K562 (cell line): ENCODE data around the gene FLAD1. TPM values are rescaled to one million over a fixed set of nuclear protein-coding genes. Genes with fewer than 3 reads are reported as not detected.
A peak's percentile ranks its signal among the peaks of the same experiment; 100 is the strongest.

ENCODE experiments used
- HNRNPUL1 ChIP-seq: fragments of 200-400 bp; formaldehyde crosslinking; IDR thresholded peaks from 2 replicates; pipeline ENCODE4 v1.6.1; 2017; ENCODE audit warnings: low read length
- JUN ChIP-seq, 2 experiments: sonication (generic) in 1 of 2; formaldehyde crosslinking in 1 of 2; IDR thresholded peaks; 2 replicates each; pipeline versions ENCODE4 v1.6.1 to v1.8.0; 2012 to 2022; ENCODE audit warnings: borderline replicate concordance in 2 of 2, mild to moderate bottlenecking in 2 of 2, improper control_type of control experiment in 1 of 2, low read depth in 1 of 2, low read length in 1 of 2, missing genetic modification reagents in 1 of 2
- LEF1 ChIP-seq: fragments of 450-650 bp; IDR thresholded peaks from 2 replicates; pipeline ENCODE4 v1.6.1; 2016; ENCODE audit warnings: mild to moderate bottlenecking
- MBD2 ChIP-seq: sonication (generic); IDR thresholded peaks from 2 replicates; pipeline ENCODE4 v1.6.1; 2016; ENCODE audit warnings: low read depth, borderline replicate concordance
- PCBP1 ChIP-seq: fragments of 200-400 bp; formaldehyde crosslinking; IDR thresholded peaks from 2 replicates; pipeline ENCODE4 v1.6.1; 2018; ENCODE audit warnings: mild to moderate bottlenecking, low read depth, low read length; ENCODE audit not compliant: poor library complexity, severe bottlenecking
- RUNX1 ChIP-seq: sonication (generic); IDR thresholded peaks from 2 replicates; pipeline ENCODE4 v1.6.1; 2016; ENCODE audit warnings: antibody characterized with exemption, low read depth
- STAT5B ChIP-seq: fragments of 250-450 bp; sonication (Bioruptor Pico); IDR thresholded peaks from 2 replicates; pipeline ENCODE4 v1.8.0; 2021; ENCODE audit warnings: mild to moderate bottlenecking, inconsistent platforms
- TEAD4 ChIP-seq, 2 experiments: sonication (generic) in 1 of 2; formaldehyde crosslinking in 1 of 2; IDR thresholded peaks; 2 replicates each; pipeline versions ENCODE4 v1.6.1 to v1.8.0; 2012 to 2022; ENCODE audit warnings: borderline replicate concordance in 1 of 2, inconsistent platforms in 1 of 2, low read length in 1 of 2, mild to moderate bottlenecking in 1 of 2, missing genetic modification reagents in 1 of 2
- ZNF174 ChIP-seq: fragments of 250-450 bp; sonication (Bioruptor Pico); IDR thresholded peaks from 2 replicates; pipeline ENCODE4 v1.4.0; 2020; ENCODE audit warnings: mild to moderate bottlenecking
- ZNF212 ChIP-seq: fragments of 450-650 bp; formaldehyde crosslinking; IDR thresholded peaks from 2 replicates; pipeline ENCODE4 v1.4.0; 2020; ENCODE audit warnings: mild to moderate bottlenecking
- ZNF3 ChIP-seq: fragments of 250-450 bp; sonication (Bioruptor Pico); IDR thresholded peaks from 2 replicates; pipeline ENCODE4 v1.5.0; 2021; ENCODE audit warnings: mild to moderate bottlenecking, moderate library complexity
- ZNF561 ChIP-seq: fragments of 450-650 bp; formaldehyde crosslinking; conservative IDR thresholded peaks from 2 replicates; pipeline ENCODE4 v1.4.0; 2020; ENCODE audit warnings: mild to moderate bottlenecking, moderate library complexity
- ZNF77 ChIP-seq: fragments of 250-450 bp; sonication (Bioruptor Pico); IDR thresholded peaks from 2 replicates; pipeline ENCODE4 v1.5.0; 2020
- polyA plus RNA-seq, 8 experiments: library from polyadenylated mRNA; depleted of rRNA in 4 of 8; stranded (reverse) in 5 of 8; unstranded in 3 of 8; fragments of >200 nt; fragmentation: Nextera tagmentation in 2 of 8; fragmentation: Illumina TruSeq in 1 of 8; extraction: Ambion mirVana in 2 of 8; extraction: Trizol in 1 of 8; gene quantifications; 2 replicates each; pipeline versions ENCODE4 v1.2.1 to v1.2.3, GENCODE V29; 2011 to 2014; ENCODE audit warnings: inconsistent platforms in 1 of 8, missing spikeins in 1 of 8
- total RNA-seq, 7 experiments: library from RNA; depleted of rRNA in 6 of 7; stranded (reverse); fragments of >200 nt in 6 of 7; fragmentation: Illumina TruSeq in 2 of 7; extraction: Trizol in 2 of 7; gene quantifications; 2 replicates each; pipeline versions ENCODE4 v1.2.1 to v1.2.3, GENCODE V29; 2011 to 2021; ENCODE audit warnings: low replicate concordance in 1 of 7
- TF ChIP-seq, protein P1 (sequence below): fragments of 450-650 bp; IDR thresholded peaks from 2 replicates; pipeline ENCODE4 v1.7.1; 2018; ENCODE audit warnings: mild to moderate bottlenecking, low read depth; ENCODE audit not compliant: partially characterized antibody
- TF ChIP-seq, protein P2 (sequence below): sonication (generic); formaldehyde crosslinking; IDR thresholded peaks from 2 replicates; pipeline ENCODE4 v1.8.1; 2022; ENCODE audit warnings: missing genetic modification reagents
- TF ChIP-seq, protein P3 (sequence below): fragments of 450-650 bp; IDR thresholded peaks from 2 replicates; pipeline ENCODE4 v1.6.1; 2017; ENCODE audit warnings: antibody characterized with exemption, mild to moderate bottlenecking

FLAD1 gene
- total and polyA plus RNA-seq, 9 of the 15 experiments (the other 6 are each of a cell fraction or from before 2014, with no cell fraction given), result 24.9 to 85.8 (median 67.0) TPM

DNA sequence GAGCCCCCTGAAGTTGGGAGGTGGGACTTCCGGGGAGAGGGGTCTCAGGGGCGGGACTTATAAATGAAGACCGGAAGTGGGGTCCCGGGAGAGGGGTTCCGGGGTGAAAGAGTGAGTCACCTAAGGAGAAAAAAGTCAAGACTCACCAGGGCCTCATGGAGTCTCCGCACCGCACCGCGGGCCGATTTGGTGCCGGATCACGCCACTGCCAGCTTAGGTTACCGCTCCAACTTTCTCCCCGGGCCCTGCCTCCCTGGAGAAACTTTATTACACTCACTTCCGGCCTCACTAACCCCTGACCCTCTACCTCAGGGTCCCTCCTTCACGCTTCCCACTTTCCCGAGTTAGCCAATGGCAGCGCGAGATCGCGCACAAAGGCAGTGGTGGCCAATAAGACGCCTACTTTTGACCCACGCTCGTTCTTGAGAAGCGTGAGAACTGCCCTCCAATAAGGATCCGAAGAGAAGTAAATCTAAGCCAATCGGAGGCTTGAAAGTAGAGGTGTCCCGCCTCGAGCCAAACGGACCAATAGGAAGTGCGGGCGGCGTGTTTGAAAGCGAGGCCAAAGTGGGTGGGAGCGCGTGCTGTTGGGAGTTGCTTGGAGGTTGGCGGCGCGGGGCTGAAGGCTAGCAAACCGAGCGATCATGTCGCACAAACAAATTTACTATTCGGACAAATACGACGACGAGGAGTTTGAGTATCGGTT lies 8.9 kb upstream of the FLAD1 start, which contains the start of gene CKS1B (continued):
- TF ChIP-seq LEF1 (no peak; the same call in 1 of the 2 replicates), ZNF3 (CRISPR knock-in tag) (no peak), ZNF212 (CRISPR knock-in tag) (0 out of 2 replicates have a peak, but pooled peaks have one; percentile 32), STAT5B (CRISPR knock-in tag) (no peak), MBD2 (peak; percentile 97), ZNF561 (CRISPR knock-in tag) (no peak), ZNF77 (CRISPR knock-in tag) (no peak), TEAD4 (IDR thresholded peaks at IDR 0.05; ENCODE audit: low read length) (peak; percentile 50; the same call in 1 of the 2 replicates), TEAD4 (CRISPR knock-in tag; IDR thresholded peaks at IDR 0.05; ENCODE audit: borderline replicate concordance) (no peak), ZNF174 (CRISPR knock-in tag) (no peak), PCBP1 (no peak), HNRNPUL1 (no peak), JUN (IDR thresholded peaks at IDR 0.05; ENCODE audit: borderline replicate concordance, low read depth, low read length) (peak; percentile 63; the same call in 1 of the 2 replicates), JUN (CRISPR knock-in tag; IDR thresholded peaks at IDR 0.05; ENCODE audit: borderline replicate concordance) (no peak), RUNX1 (no peak)
- TF ChIP-seq, protein P1, sequence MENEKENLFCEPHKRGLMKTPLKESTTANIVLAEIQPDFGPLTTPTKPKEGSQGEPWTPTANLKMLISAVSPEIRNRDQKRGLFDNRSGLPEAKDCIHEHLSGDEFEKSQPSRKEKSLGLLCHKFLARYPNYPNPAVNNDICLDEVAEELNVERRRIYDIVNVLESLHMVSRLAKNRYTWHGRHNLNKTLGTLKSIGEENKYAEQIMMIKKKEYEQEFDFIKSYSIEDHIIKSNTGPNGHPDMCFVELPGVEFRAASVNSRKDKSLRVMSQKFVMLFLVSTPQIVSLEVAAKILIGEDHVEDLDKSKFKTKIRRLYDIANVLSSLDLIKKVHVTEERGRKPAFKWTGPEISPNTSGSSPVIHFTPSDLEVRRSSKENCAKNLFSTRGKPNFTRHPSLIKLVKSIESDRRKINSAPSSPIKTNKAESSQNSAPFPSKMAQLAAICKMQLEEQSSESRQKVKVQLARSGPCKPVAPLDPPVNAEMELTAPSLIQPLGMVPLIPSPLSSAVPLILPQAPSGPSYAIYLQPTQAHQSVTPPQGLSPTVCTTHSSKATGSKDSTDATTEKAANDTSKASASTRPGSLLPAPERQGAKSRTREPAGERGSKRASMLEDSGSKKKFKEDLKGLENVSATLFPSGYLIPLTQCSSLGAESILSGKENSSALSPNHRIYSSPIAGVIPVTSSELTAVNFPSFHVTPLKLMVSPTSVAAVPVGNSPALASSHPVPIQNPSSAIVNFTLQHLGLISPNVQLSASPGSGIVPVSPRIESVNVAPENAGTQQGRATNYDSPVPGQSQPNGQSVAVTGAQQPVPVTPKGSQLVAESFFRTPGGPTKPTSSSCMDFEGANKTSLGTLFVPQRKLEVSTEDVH, result peak; percentile 77
- TF ChIP-seq, protein P2, sequence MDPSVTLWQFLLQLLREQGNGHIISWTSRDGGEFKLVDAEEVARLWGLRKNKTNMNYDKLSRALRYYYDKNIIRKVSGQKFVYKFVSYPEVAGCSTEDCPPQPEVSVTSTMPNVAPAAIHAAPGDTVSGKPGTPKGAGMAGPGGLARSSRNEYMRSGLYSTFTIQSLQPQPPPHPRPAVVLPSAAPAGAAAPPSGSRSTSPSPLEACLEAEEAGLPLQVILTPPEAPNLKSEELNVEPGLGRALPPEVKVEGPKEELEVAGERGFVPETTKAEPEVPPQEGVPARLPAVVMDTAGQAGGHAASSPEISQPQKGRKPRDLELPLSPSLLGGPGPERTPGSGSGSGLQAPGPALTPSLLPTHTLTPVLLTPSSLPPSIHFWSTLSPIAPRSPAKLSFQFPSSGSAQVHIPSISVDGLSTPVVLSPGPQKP, result no peak
- TF ChIP-seq, protein P3, sequence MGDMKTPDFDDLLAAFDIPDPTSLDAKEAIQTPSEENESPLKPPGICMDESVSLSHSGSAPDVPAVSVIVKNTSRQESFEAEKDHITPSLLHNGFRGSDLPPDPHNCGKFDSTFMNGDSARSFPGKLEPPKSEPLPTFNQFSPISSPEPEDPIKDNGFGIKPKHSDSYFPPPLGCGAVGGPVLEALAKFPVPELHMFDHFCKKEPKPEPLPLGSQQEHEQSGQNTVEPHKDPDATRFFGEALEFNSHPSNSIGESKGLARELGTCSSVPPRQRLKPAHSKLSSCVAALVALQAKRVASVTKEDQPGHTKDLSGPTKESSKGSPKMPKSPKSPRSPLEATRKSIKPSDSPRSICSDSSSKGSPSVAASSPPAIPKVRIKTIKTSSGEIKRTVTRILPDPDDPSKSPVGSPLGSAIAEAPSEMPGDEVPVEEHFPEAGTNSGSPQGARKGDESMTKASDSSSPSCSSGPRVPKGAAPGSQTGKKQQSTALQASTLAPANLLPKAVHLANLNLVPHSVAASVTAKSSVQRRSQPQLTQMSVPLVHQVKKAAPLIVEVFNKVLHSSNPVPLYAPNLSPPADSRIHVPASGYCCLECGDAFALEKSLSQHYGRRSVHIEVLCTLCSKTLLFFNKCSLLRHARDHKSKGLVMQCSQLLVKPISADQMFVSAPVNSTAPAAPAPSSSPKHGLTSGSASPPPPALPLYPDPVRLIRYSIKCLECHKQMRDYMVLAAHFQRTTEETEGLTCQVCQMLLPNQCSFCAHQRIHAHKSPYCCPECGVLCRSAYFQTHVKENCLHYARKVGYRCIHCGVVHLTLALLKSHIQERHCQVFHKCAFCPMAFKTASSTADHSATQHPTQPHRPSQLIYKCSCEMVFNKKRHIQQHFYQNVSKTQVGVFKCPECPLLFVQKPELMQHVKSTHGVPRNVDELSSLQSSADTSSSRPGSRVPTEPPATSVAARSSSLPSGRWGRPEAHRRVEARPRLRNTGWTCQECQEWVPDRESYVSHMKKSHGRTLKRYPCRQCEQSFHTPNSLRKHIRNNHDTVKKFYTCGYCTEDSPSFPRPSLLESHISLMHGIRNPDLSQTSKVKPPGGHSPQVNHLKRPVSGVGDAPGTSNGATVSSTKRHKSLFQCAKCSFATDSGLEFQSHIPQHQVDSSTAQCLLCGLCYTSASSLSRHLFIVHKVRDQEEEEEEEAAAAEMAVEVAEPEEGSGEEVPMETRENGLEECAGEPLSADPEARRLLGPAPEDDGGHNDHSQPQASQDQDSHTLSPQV, result peak; percentile 76
